PC-9 (cell line): ENCODE measurements around the gene GRIP2. TPM values are rescaled to one million over a fixed set of nuclear protein-coding genes. Genes with fewer than 3 reads are reported as not detected.

ENCODE experiments used
- BruUV-seq: library from RNA; stranded (reverse); fragments of 400-500 nt; replicated peaks from 2 replicates; lab custom pipeline; 2021; lab: Mats Ljungman, UMichigan
- CTCF ChIA-PET: fragments of 300-600 bp; sonication (Branson Sonifier 250); formaldehyde crosslinking; loops from one replicate; lab custom pipeline; 2022; ENCODE audit warnings: antibody characterized with exemption; lab: Charles Lee
- POLR2A ChIA-PET: fragments of 300-600 bp; sonication (Branson Sonifier 250); formaldehyde crosslinking; loops from one replicate; lab custom pipeline; 2022; ENCODE audit warnings: antibody characterized with exemption; ENCODE audit not compliant: unreplicated experiment; lab: Charles Lee
- DNase-seq, 2 experiments: peaks; one replicate each; pipeline versions ENCODE4 v3.0.0 to v3.0.0-alpha.2; 2015 to 2022; ENCODE audit warnings: mixed read lengths in 1 of 2
- H2AFZ ChIP-seq: fragments of 200-600 bp; sonication (generic); 2 replicates; pipeline ENCODE4 v1.8.1; 2017; ENCODE audit warnings: antibody characterized with exemption
- H3F3A ChIP-seq: fragments of 200-600 bp; sonication (generic); 2 replicates; pipeline ENCODE4 v1.8.1; 2017; ENCODE audit warnings: antibody characterized with exemption, mild to moderate bottlenecking, low read depth; ENCODE audit not compliant: insufficient read depth
- H3K27ac ChIP-seq: fragments of 200-600 bp; sonication (generic); 2 replicates; pipeline ENCODE4 v1.6.1; 2016; ENCODE audit warnings: mixed run types
- H3K27me3 ChIP-seq: fragments of 200-600 bp; sonication (generic); 2 replicates; pipeline ENCODE4 v1.6.1; 2016; ENCODE audit warnings: low read depth, mixed run types; ENCODE audit not compliant: insufficient read depth
- H3K36me3 ChIP-seq: fragments of 200-600 bp; sonication (generic); 2 replicates; pipeline ENCODE4 v1.6.1; 2016; ENCODE audit warnings: low read depth, mixed run types
- H3K4me1 ChIP-seq: fragments of 200-600 bp; sonication (generic); replicated peaks from 2 replicates; pipeline ENCODE4 v1.6.1; 2016; ENCODE audit warnings: mixed run types; ENCODE audit not compliant: insufficient read depth
- H3K4me2 ChIP-seq: fragments of 200-600 bp; sonication (generic); 2 replicates; pipeline ENCODE4 v1.6.1; 2017; ENCODE audit warnings: mixed run types
- H3K4me3 ChIP-seq: fragments of 200-600 bp; sonication (generic); 2 replicates; pipeline ENCODE4 v1.6.1; 2016; ENCODE audit warnings: mixed run types
- H3K79me2 ChIP-seq: fragments of 200-600 bp; sonication (generic); 2 replicates; pipeline ENCODE4 v1.6.1; 2017; ENCODE audit warnings: low read depth, mixed run types
- H3K9me2 ChIP-seq: fragments of 200-600 bp; sonication (generic); 2 replicates; pipeline ENCODE4 v1.8.1; 2017; ENCODE audit warnings: mild to moderate bottlenecking; ENCODE audit not compliant: insufficient read depth
- H3K9me3 ChIP-seq: fragments of 200-600 bp; sonication (generic); 2 replicates; pipeline ENCODE4 v1.8.1; 2016; ENCODE audit warnings: low read depth; ENCODE audit not compliant: insufficient read depth
- H4K20me1 ChIP-seq: fragments of 200-600 bp; sonication (generic); 2 replicates; pipeline ENCODE4 v1.8.1; 2017; ENCODE audit not compliant: insufficient read depth
- CTCF ChIP-seq: fragments of 200-600 bp; sonication (generic); conservative IDR thresholded peaks from 2 replicates; pipeline ENCODE4 v1.6.1; 2017; ENCODE audit warnings: mixed run types, antibody characterized with exemption, mild to moderate bottlenecking, moderate library complexity
- EZH2 ChIP-seq: fragments of 200-600 bp; sonication (generic); IDR thresholded peaks from 2 replicates; pipeline ENCODE4 v1.8.0; 2017; ENCODE audit warnings: antibody characterized with exemption, low read depth
- intact Hi-C: fragments of 100-400 bp; cut with micrococcal nuclease; formaldehyde crosslinking; loops from one replicate; pipeline ENCODE4 v1.10.0; 2022; ENCODE audit not compliant: unreplicated experiment
- total RNA-seq: library from RNA; stranded (reverse); gene quantifications from 2 replicates; pipeline ENCODE4 v1.2.3, GENCODE V29; 2021

GRIP2 gene
- total RNA-seq, 1 experiment from 2014 or later = not detected

- no peaks in the 10 kb centered on the region for H3K27me3 ChIP-seq
- TF ChIP-seq CTCF (no peak), EZH2 (no peak)
- H3K4me1 ChIP-seq = peaks cover 4% of the 10 kb centered on the region; the same call in 1 of the 2 replicates
- no peaks in the 10 kb centered on the region for H3K9me3 ChIP-seq
- no peaks in the 10 kb centered on the region for H3K9me2 ChIP-seq
- ChIA-PET CTCF (no interaction called here), POLR2A (no interaction called here)
- peaks cover 7% of the 10 kb centered on the region; the same call in 1 of the 2 replicates for H4K20me1 ChIP-seq
- H2AFZ ChIP-seq = no peak overlapping the region
- no peak for DNase-seq
- no TSS peak for BruUV-seq
- H3K27ac ChIP-seq = no peak overlapping the region
- H3K36me3 ChIP-seq = peaks cover 29% of the 10 kb centered on the region; the same call in 1 of the 2 replicates
- H3K79me2 ChIP-seq = no peaks in the 10 kb centered on the region
- peaks cover 30% of the 10 kb centered on the region for H3F3A ChIP-seq
- intact Hi-C loops = no loop called here
- no peak overlapping the region for H3K4me3 ChIP-seq
- H3K4me2 ChIP-seq = no peak overlapping the region
These were observed 55.4 kb downstream of the GRIP2 start for GRCh38 chr3:14484741-14485140.

- peaks cover 35% of the 10 kb centered on the region; the same call in 1 of the 2 replicates for H3K36me3 ChIP-seq
- H3K4me2 ChIP-seq = no peak overlapping the region
- CTCF ChIA-PET = no interaction called here
- H4K20me1 ChIP-seq = peaks cover 7% of the 10 kb centered on the region; the same call in 1 of the 2 replicates
- H3K4me1 ChIP-seq = no peaks in the 10 kb centered on the region
- DNase-seq = no peak
- POLR2A ChIA-PET = no interaction called here
- H3K9me3 ChIP-seq = no peaks in the 10 kb centered on the region
- no peak overlapping the region for H3K27ac ChIP-seq
- H2AFZ ChIP-seq = no peak overlapping the region
- H3F3A ChIP-seq = peaks cover 18% of the 10 kb centered on the region; the same call in 1 of the 2 replicates
- TF ChIP-seq EZH2 (no peak), CTCF (no peak)
- intact Hi-C loops = no loop called here
- no peaks in the 10 kb centered on the region for H3K9me2 ChIP-seq
- no peaks in the 10 kb centered on the region for H3K79me2 ChIP-seq
- BruUV-seq = no TSS peak
- H3K4me3 ChIP-seq = no peak overlapping the region
- no peaks in the 10 kb centered on the region for H3K27me3 ChIP-seq
These were observed 56.9 kb downstream of the GRIP2 start for GRCh38 chr3:14483286-14483685.

- H3K9me2 ChIP-seq = no peaks in the 10 kb centered on the region
- no peak for DNase-seq
- no peak overlapping the region for H3K4me3 ChIP-seq
- H4K20me1 ChIP-seq = peaks cover 7% of the 10 kb centered on the region; the same call in 1 of the 2 replicates
- H3K9me3 ChIP-seq = no peaks in the 10 kb centered on the region
- no peak overlapping the region for H2AFZ ChIP-seq
- BruUV-seq = no TSS peak
- TF ChIP-seq EZH2 (no peak), CTCF (no peak)
- ChIA-PET CTCF (no interaction called here), POLR2A (no interaction called here)
- H3K36me3 ChIP-seq = peaks cover 42% of the 10 kb centered on the region; the same call in 1 of the 2 replicates
- H3F3A ChIP-seq = peaks cover 16% of the 10 kb centered on the region; the same call in 1 of the 2 replicates
- H3K4me2 ChIP-seq = no peak overlapping the region
- no peaks in the 10 kb centered on the region for H3K27me3 ChIP-seq
- no peaks in the 10 kb centered on the region for H3K79me2 ChIP-seq
- no peak overlapping the region for H3K27ac ChIP-seq
- H3K4me1 ChIP-seq = no peaks in the 10 kb centered on the region
- intact Hi-C loops = no loop called here
These were observed 57.8 kb downstream of the GRIP2 start for GRCh38 chr3:14482271-14482721.
